ENCODE measurements around the gene PRG2. TPM values are rescaled to one million over a fixed set of nuclear protein-coding genes. Genes with fewer than 3 reads are reported as not detected.

PRG2 gene
- total RNA-seq, 4 donors from 2014 or later, result 1.0 TPM; not detected in 3

GRCh38 chr11:57357856-57358255 lies 32.6 kb downstream of the PRG2 start:
- no peak for TF ChIP-seq CTCF (IDR thresholded peaks at IDR 0.05; ENCODE audit: low read depth)

- TF ChIP-seq CTCF (IDR thresholded peaks at IDR 0.05; ENCODE audit: low read depth), result no peak
Observed at GRCh38 chr11:57357310-57357709, 33.1 kb downstream of the PRG2 start.

- TF ChIP-seq CTCF (IDR thresholded peaks at IDR 0.05; ENCODE audit: low read depth), result no peak
Observed at GRCh38 chr11:57356268-57356667, 34.2 kb downstream of the PRG2 start.

GRCh38 chr11:57354699-57355098 lies 35.8 kb downstream of the PRG2 start:
- no peak for TF ChIP-seq CTCF (IDR thresholded peaks at IDR 0.05; ENCODE audit: low read depth)

- TF ChIP-seq CTCF (IDR thresholded peaks at IDR 0.05; ENCODE audit: low read depth), result no peak
Observed at GRCh38 chr11:57353852-57354251, 36.6 kb downstream of the PRG2 start.

- TF ChIP-seq CTCF (IDR thresholded peaks at IDR 0.05; ENCODE audit: low read depth), result no peak
Observed at GRCh38 chr11:57353446-57353845, 37.0 kb downstream of the PRG2 start.

GRCh38 chr11:57353036-57353435 lies 37.4 kb downstream of the PRG2 start:
- no peak for TF ChIP-seq CTCF (IDR thresholded peaks at IDR 0.05; ENCODE audit: low read depth)

Measured in subcutaneous adipose tissue (tissue), 4 donors.